SK-N-MC (cell line): Measurements from ENCODE around the gene RPA3.

Source experiments
- DNase-seq: peaks from one replicate; pipeline ENCODE4 v3.0.0-alpha.2; 2011; ENCODE audit warnings: low read depth, low spot score
- H3K27ac ChIP-seq: fragments of 200-600 bp; sonication (generic); 2 replicates; pipeline ENCODE4 v1.5.1; 2016; ENCODE audit warnings: mixed run types
- H3K36me3 ChIP-seq: fragments of 200-600 bp; sonication (generic); 2 replicates; pipeline ENCODE4 v1.6.1; 2017; ENCODE audit warnings: antibody characterized with exemption, low read length, mixed read lengths; ENCODE audit not compliant: insufficient read depth
- H3K4me3 ChIP-seq: fragments of 200-600 bp; sonication (generic); 2 replicates; pipeline ENCODE4 v1.5.1; 2016
- H3K9ac ChIP-seq: fragments of 200-600 bp; sonication (generic); 2 replicates; pipeline ENCODE4 v1.8.0; 2017; ENCODE audit warnings: mixed run types, mixed read lengths; ENCODE audit not compliant: insufficient read length
- H3K9me3 ChIP-seq: fragments of 200-600 bp; sonication (generic); 2 replicates; pipeline ENCODE4 v1.6.1; 2017; ENCODE audit warnings: low read depth, mild to moderate bottlenecking, antibody characterized with exemption, low read length, moderate library complexity, mixed read lengths
- EZH2 ChIP-seq: fragments of 200-600 bp; sonication (generic); IDR thresholded peaks from one replicate; pipeline ENCODE4 v1.6.1; 2017; ENCODE audit warnings: antibody characterized with exemption
- FOXP2 ChIP-seq: optimal IDR thresholded peaks from 2 replicates; pipeline ENCODE3; 2011; ENCODE audit warnings: mild to moderate bottlenecking, moderate library complexity; ENCODE audit not compliant: insufficient read depth; ENCODE audit errors: extremely low read length, control extremely low read depth
- POLR2AphosphoS5 ChIP-seq: IDR thresholded peaks from 2 replicates; pipeline ENCODE4 v1.6.1; 2012; ENCODE audit warnings: mild to moderate bottlenecking, low read depth, low read length, borderline replicate concordance

Gene RPA3

GRCh38 chr7:7694542-7694941, 23.9 kb downstream of the RPA3 start:
- TF ChIP-seq EZH2 (no peak), POLR2AphosphoS5 (no peak), FOXP2 (no peak)
- DNase-seq, result no peak
- no peak overlapping the region for H3K9ac ChIP-seq
- H3K4me3 ChIP-seq, result no peak overlapping the region
- H3K27ac ChIP-seq, result no peak overlapping the region
- no peaks in the 10 kb centered on the region for H3K36me3 ChIP-seq
- H3K9me3 ChIP-seq, result no peaks in the 10 kb centered on the region

GRCh38 chr7:7693881-7694280, 24.5 kb downstream of the RPA3 start:
- Histone ChIP-seq H3K9ac (no peak overlapping the region), H3K36me3 (no peaks in the 10 kb centered on the region), H3K27ac (no peak overlapping the region), H3K4me3 (no peak overlapping the region), H3K9me3 (no peaks in the 10 kb centered on the region)
- TF ChIP-seq POLR2AphosphoS5, result no peak
- TF ChIP-seq FOXP2, result no peak
- no peak for TF ChIP-seq EZH2
- no peak for DNase-seq

DNA sequence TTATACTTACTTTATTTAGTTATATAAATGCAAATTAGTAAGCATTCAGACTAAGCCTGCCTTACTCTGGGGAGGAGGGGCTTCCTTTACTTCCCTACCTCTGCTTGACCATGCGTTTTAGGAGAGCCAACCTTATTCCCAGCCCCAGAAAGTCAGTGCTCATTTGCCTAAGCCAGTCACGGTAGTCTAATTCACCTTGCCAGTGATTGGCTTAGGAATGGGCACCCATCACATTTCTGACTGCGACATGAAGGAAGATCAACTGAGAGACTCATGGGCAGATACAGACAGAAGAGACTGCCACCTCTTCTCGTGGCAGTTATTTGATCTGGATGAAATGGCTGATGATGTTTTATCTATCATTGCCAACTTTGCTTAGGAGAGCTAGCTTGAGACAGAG, 29.5 kb downstream of the RPA3 start:
- Histone ChIP-seq H3K36me3 (no peaks in the 10 kb centered on the region), H3K9me3 (no peaks in the 10 kb centered on the region), H3K4me3 (no peak overlapping the region), H3K9ac (no peak overlapping the region), H3K27ac (no peak overlapping the region)
- DNase-seq, result no peak
- TF ChIP-seq FOXP2, result no peak
- no peak for TF ChIP-seq EZH2
- TF ChIP-seq POLR2AphosphoS5, result no peak

GRCh38 chr7:7688310-7688709, 30.1 kb downstream of the RPA3 start:
- Histone ChIP-seq H3K27ac (no peak overlapping the region), H3K4me3 (no peak overlapping the region), H3K9ac (no peak overlapping the region), H3K9me3 (no peaks in the 10 kb centered on the region), H3K36me3 (no peaks in the 10 kb centered on the region)
- DNase-seq, result no peak
- TF ChIP-seq FOXP2 (no peak), POLR2AphosphoS5 (no peak), EZH2 (no peak)

DNA sequence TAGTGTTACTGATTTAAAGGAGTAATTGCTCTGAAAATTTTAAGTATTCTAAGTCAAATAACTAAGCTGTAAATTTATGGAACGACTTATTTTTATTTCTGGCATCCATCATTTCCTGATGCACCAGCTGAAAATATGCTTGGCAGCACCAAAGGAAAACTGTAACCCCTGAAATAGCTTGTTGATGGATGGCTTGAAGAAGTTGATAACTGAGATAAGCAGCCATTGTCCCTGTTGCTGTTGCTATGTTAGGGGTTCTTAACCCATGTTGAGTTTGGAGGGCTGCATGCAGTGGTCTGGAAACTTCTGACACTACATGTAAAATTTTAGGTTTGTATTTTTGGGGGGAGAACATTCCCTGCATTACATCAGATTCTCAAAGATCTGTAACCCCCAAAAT, 30.6 kb downstream of the RPA3 start:
- Histone ChIP-seq H3K9me3 (no peaks in the 10 kb centered on the region), H3K27ac (no peak overlapping the region), H3K36me3 (no peaks in the 10 kb centered on the region), H3K9ac (no peak overlapping the region), H3K4me3 (no peak overlapping the region)
- DNase-seq, result no peak
- no peak for TF ChIP-seq POLR2AphosphoS5
- no peak for TF ChIP-seq EZH2
- TF ChIP-seq FOXP2, result no peak

DNA sequence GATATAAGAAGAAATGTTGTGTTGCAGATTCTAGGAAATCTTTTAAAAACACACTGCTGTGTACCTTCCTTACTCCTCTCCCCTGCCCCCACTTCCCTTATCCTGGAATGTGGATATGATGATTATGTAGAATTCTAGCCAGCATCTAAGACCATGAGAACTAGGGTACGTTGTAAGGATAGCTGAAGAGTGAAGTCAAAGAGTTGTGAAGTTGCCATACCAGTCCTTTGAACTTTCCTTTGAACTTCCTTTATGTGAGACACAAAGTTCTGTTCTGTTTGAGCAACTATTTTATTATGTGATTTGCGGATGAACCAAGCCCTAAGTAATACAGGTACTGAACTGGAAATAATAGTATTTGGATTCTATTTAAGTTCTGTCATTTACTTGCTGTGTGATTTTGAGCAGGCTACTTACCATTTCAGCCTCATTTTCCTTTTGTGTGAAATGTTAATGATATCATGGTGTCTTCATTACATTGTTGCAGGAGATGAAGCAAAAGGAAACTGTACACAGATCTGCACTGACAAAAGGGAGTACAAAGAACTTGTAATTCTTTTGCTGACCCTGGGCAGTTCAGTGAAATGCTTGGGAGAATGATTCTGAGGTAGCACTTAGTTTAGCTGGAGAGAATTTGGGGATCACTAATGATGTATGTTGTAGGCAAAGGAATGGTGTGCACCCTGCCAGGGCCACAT, 31.4 kb downstream of the RPA3 start:
- no peak overlapping the region for H3K9ac ChIP-seq
- H3K4me3 ChIP-seq, result no peak overlapping the region
- no peaks in the 10 kb centered on the region for H3K36me3 ChIP-seq
- no peak for DNase-seq
- H3K9me3 ChIP-seq, result no peaks in the 10 kb centered on the region
- no peak overlapping the region for H3K27ac ChIP-seq
- TF ChIP-seq FOXP2 (no peak), POLR2AphosphoS5 (no peak), EZH2 (no peak)

GRCh38 chr7:7682861-7683260, 35.5 kb downstream of the RPA3 start:
- Histone ChIP-seq H3K9me3 (no peaks in the 10 kb centered on the region), H3K36me3 (peaks cover 2% of the 10 kb centered on the region; the same call in 1 of the 2 replicates), H3K27ac (no peak overlapping the region), H3K9ac (no peak overlapping the region), H3K4me3 (no peak overlapping the region)
- no peak for DNase-seq
- TF ChIP-seq FOXP2 (no peak), POLR2AphosphoS5 (no peak), EZH2 (no peak)

DNA sequence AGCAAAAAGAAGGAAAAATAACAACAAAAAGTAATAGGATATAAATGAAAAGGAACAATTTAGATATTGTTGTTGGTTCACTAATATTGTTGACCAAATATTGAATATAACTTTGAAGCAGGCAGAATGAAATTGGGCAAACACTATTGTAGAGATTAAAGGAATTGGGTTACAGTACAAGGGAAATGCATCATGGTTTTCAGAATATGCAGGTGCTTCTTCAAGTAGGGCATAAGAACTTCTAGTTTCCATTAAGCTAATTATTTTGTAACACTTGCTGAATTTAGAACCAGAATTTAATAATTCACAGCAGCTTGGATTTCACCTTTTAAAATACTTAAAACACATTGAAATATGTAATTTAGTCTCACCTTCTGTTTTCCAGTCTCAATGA, 36.5 kb downstream of the RPA3 start:
- Histone ChIP-seq H3K4me3 (no peak overlapping the region), H3K27ac (no peak overlapping the region), H3K9me3 (no peaks in the 10 kb centered on the region), H3K9ac (no peak overlapping the region), H3K36me3 (peaks cover 3% of the 10 kb centered on the region; the same call in 1 of the 2 replicates)
- no peak for DNase-seq
- TF ChIP-seq EZH2, result no peak
- TF ChIP-seq POLR2AphosphoS5, result no peak
- no peak for TF ChIP-seq FOXP2
